ENCODE results near the gene STK32B.
A peak's percentile ranks its signal among the peaks of the same experiment; 100 is the strongest.

GRCh38 chr4:5051278-5052203, at the start of gene STK32B:
- TF ChIP-seq EZH2phosphoT487 (IDR thresholded peaks at IDR 0.05; ENCODE audit: unreplicated experiment) = peak; percentile 38
- TF ChIP-seq ZNF114 (CRISPR knock-in tag; IDR thresholded peaks at IDR 0.05) = no peak
- TF ChIP-seq STAT1 (IDR thresholded peaks at IDR 0.05; ENCODE audit: unreplicated experiment) = no peak
- no peak for TF ChIP-seq CTCF (conservative IDR thresholded peaks at IDR 0.05; ENCODE audit: low read depth in 2 of 2)
